HG03103 (cell line): ENCODE measurements around the gene SNX5.
"Not testable (repeated sequence)": the region's sequence is repeated elsewhere in the genome, so short reads cannot be mapped to it uniquely, and the experiment has no call there.

Experiments used
- ATAC-seq: cut with Tn5 transposase; IDR thresholded peaks from one replicate; pipeline ENCODE4 v1.9.1; 2021; ENCODE audit warnings: low read depth; ENCODE audit not compliant: unreplicated experiment

SNX5 gene

DNA sequence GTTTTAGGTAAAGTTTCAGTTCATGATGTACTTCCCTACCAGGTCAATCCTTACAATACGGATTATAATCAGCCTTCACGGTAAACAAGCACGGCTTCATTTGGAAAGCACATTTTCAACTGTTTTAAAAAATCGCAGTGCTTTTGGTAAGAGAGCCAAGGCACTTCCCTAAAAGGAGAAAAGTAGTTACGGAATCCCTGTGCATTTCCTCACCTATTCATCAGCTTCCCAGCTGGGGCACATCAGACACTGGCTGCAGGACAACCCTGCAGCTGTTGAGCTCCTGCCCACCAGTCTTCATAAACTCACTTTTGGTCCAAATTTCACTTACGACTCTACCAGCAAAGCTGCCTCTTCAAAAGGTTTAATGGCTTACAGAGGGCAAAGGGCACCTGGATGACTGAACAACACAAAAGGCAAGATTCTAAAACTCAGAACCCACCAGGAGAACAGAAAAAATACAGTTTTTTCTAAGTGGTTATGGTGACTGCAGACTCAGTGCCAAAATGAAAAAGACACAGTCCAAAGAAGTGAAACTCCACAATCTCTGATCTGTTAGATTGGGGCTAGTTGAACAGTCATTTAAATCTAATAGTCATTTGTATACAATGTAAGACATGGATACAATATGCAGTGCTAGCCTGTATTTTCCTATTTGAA lies 7.5 kb downstream of the SNX5 start:
- ATAC-seq, result no peak

- ATAC-seq, result not testable (repeated sequence)
Observed at GRCh38 chr20:17960400-17960885, 8.2 kb downstream of the SNX5 start.

GRCh38 chr20:17959257-17959627 lies 9.4 kb downstream of the SNX5 start:
- ATAC-seq, result no peak

DNA sequence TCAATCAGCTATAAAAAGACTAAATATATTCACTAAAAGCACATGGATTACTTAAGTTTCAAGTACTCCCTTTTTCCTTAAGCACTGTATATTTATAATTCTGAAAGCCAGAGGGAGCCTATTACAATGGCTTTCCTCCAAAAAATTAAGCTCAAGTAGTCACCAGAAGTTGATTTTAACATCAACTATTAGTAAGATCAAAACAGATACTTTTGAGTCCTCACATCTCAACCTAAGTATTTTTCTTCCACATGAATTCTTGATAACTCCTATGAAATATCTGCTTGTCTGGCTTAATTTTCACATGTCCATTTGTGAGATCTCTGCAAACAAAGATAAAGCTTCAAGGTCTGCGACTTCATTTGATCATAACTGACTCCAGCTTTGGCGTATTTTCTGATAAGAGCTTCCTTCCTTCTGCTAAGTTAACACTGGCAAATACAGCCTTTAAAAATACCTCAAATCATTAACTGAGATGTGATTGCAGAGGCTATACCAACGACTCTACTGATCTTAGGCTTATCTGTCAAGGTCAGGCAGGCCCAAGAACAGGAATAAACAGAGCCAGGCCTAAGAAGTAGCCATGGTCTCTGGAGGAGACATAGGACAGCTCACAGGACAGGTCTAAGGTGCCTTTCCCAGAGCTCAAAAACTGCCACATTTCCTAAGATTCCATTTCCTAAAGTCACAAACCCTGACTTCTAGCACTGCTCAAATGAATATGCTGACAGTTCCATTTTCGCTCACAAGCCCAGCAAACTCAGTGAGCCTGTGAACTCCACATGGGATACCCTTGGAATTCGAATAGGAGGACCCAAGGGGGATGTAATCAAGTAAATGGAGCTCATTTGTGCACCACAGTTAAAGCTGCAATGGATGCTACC lies 10.0 kb downstream of the SNX5 start:
- ATAC-seq, result no peak

GRCh38 chr20:17957505-17958363 lies 10.9 kb downstream of the SNX5 start:
- ATAC-seq, result no peak

DNA sequence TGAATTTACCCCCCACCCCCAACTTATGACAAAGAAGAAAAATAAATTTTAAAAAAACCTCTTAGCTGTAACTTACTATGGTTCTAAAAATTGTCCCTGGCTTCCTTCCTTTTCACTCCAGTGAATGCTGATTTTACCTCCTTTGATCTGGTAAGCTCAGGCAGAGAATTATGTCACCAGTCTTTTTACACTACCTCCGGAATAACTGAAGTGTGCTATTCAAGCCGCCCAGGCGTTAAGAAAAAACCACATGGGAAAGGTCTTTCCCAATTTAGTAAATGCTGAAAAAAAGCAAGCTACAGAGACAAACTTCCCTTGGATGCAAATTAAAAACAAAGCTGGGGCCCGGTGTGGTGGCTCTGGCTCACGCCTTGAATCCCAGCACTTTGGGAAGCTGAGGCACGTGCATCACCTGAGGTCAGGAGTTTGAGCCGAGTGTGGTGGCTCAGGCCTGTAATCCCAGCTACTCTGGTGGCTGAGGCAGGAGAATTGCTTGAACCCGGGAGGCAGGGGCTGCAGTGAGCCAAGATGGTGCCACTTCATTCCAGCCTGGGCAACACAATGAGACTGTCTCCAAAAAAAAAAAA lies 12.4 kb downstream of the SNX5 start:
- ATAC-seq, result no peak

DNA sequence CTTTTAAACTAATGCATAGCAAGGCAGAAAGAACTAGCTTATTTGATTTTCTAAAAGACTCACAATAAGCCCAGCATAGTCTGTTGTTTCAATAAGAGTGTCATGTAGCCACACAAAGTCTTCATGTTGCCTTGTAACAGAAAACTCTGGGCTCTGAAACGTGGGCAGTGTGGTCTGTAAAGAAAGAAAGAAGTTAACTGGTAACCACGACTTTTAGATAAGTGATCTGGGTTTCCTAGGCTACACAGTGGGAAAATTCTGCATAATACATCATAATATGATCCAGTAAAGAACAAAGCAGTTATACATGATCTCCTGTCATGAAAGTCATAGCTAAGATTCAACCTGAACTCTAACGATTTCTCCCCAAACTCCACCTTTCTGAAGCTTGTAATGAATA lies 13.3 kb downstream of the SNX5 start:
- ATAC-seq, result no peak

DNA sequence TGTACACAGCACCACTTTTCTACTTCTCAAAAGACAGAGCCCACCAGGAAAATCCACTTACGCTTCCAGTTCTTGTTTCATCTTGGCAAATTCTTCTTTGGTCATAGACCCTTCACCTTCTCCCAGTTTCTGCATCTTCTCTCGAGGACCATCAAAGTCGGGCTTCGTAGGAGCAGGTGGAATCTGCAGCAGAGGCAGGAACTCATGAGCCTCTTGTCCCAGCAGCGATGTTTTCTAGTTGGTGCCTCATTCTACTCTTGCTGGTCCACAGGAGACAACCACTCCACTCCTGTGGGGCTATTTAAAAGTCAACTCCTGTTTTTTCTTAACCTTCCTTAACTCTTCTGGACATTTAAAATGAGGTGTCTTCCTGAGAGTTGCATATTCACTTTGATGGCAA lies 14.7 kb downstream of the SNX5 start:
- ATAC-seq, result no peak

DNA sequence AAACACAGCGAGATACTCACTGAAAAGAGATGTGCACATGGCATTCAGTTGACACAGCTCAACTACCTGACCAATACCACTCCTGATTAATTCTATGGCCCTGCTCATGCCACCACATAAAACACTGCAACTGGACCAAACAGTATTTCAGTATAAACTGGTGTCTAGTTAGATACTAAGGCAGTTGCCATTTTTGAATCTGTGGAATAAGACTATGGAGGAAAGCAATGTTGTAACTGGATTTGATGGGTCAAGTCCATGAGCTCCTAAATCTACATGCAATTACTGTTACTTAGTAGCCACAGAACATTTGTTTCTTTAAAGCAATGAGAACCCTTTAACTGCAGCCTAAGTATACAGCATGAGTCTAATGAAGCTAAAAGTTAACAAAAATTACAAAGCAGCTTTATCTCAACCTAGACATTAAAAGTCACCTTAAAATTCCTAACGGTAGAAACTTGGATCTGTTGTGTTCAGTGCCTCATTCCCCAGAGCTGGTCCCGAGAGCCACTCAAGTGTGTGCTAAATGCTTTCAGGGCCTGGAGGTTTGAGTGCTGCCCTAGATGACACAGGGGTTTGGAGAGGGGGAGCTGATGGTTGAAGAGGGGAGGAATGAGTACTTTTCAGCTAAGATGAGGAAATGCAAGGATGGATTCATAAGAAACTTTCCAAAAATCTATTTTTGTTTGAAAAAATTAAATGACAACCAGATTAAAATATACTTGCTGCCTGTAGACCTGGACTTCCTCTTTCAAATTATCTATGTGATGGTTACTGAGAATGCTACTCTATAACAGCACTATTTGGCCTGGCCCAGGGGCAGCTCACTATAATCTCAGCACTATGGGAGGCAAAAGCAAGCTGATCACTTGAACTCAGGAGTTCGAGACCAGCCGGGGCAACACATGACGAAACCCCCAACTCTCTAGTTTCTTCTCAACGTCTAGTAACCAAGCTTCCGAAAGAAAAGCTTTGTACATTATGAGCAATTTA lies 15.6 kb downstream of the SNX5 start:
- no peak for ATAC-seq

DNA sequence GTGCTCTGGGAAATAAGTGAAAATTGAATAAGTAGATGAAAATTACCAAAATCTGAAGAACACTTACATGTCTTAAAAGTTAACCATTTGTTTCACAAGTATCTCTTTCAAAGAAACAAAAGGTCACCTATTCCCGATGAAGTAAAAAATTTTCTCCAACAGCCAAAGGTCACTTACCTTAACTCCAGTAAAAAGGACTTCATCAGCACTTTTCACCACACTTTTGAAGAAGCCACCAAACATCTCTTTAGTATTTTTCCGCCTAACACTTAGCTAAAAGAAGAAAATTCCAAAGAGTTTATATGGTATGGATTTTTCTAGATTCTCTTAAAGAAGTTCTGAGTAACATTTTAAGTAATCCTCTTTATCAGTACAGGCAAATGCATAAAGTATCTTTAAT lies 17.3 kb downstream of the SNX5 start:
- no peak for ATAC-seq

DNA sequence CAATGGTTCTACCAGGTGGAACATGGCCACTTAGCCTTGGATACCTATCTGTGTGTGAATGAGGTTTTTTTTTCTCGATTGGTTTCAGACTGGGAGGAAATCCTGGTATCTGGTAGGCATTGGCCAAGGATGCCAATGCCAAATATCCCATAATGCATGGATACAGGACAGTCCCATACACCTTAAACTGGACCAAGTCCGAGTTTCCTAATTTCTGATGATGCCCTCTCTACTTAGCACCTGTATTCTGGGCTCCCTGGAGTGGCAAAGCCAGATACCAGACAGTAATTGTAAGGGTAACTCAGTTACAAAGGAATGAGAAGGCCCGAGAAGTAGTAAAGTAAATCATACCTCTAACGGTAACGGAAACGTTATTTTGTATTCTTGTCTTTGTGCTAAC lies 17.9 kb downstream of the SNX5 start:
- no peak for ATAC-seq

DNA sequence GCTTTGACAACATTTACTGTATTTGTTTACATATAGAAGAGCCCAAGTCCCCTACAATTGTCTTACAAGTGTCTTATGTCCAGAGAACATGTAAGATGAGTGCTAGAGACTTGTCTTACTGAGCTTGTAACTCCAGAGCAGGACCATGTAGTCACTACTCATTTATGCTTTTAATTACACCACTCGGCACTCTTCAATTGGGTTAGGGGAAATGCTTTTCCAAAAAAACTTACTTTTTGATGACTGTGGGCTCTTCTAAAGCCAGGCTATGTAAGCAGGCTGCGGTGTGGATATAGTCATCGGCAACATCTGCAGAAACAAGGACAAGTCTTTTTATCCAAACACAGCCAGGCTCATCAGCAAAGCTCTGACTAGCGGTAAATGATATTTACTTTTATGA lies 18.7 kb downstream of the SNX5 start:
- ATAC-seq, result no peak

DNA sequence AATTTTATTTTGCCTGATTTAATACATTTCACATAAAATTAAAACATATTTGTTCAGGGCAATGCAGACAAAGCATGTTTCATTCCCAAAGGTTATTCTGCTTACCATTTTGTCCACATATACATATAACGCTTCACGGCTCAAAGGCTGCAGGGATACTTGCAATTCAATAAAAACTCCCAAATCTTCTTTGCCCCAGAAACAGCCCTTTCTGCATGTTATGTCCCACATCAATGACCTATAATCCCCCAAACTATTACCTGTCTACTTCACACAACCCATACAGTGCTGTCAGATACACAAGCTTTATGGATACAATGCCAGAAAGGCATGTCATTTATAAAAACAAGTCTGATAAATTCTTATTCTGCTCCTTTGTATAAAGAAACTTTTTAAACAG lies 20.2 kb downstream of the SNX5 start:
- ATAC-seq, result no peak

DNA sequence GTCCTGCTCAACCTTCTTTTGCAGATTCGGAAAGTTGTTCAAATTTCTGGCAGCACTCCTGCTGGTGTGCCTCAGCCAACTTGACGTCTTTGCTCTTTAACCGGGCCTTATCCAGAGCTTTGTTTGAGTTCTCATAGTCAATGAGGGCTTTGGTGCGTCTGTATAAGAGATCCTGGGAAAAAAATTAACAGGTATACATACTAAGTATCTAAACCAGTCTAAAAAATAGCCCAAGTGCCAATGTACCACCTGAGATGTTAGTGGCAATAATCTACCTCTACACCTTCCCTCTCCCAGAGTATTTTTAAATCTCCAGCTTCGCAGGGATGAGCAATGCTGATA lies 21.1 kb downstream of the SNX5 start:
- ATAC-seq, result no peak

GRCh38 chr20:17946572-17947473 lies 21.8 kb downstream of the SNX5 start:
- ATAC-seq, result no peak

GRCh38 chr20:17946040-17946439 lies 22.6 kb downstream of the SNX5 start:
- ATAC-seq, result no peak

- no peak for ATAC-seq
Observed at GRCh38 chr20:17944854-17945474, 23.6 kb downstream of the SNX5 start.

DNA sequence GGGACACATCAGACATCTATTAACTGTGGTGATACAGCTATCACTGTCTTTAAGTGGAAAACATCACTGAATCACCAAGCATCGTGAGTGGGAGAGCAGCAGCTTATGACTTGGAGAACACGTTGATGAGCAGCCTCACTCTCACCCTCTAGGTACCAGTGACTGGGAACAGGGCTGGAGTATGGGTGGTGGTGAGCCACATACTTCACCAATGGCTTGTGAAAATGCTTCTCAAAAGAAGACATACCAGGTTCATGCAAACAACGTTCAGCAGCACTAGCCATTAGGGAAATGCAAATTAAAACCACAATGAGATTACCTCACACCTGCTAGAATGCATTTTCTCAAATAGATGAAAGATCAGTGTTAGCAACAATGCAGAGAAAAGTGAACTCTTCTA lies 25.3 kb downstream of the SNX5 start:
- ATAC-seq, result peak; percentile 53
